WERI-Rb-1 (cell line): Measurements from ENCODE around the gene GRID2IP.
"Not testable (repeated sequence)": the region's sequence is repeated elsewhere in the genome, so short reads cannot be mapped to it uniquely, and the experiment has no call there.

Experiments
- DNase-seq: peaks from one replicate; pipeline ENCODE4 v3.0.0-alpha.2; 2020
- H3K27ac ChIP-seq: fragments of 250-450 bp; sonication (Bioruptor Pico); 2 replicates; pipeline ENCODE4 v1.5.1; 2020; ENCODE audit warnings: mild to moderate bottlenecking, moderate library complexity
- H3K27me3 ChIP-seq: fragments of 250-450 bp; sonication (Bioruptor Pico); 2 replicates; pipeline ENCODE4 v1.5.1; 2021; ENCODE audit warnings: mild to moderate bottlenecking, low read depth, moderate library complexity; ENCODE audit not compliant: insufficient read depth, severe bottlenecking
- H3K36me3 ChIP-seq: fragments of 250-450 bp; sonication (Bioruptor Pico); 2 replicates; pipeline ENCODE4 v1.5.1; 2020; ENCODE audit warnings: mild to moderate bottlenecking, moderate library complexity
- H3K4me3 ChIP-seq: 2 replicates; pipeline ENCODE4 v1.5.1; 2011; ENCODE audit warnings: low read depth, mild to moderate bottlenecking, control low read depth, low read length
- H3K9me3 ChIP-seq: fragments of 250-450 bp; sonication (Bioruptor Pico); 2 replicates; pipeline ENCODE4 v1.5.1; 2021; ENCODE audit warnings: mild to moderate bottlenecking, moderate library complexity; ENCODE audit not compliant: severe bottlenecking
- TF ChIP-seq, protein P1 (sequence below): IDR thresholded peaks from 2 replicates; pipeline ENCODE4 v1.5.1; 2011; ENCODE audit warnings: low read depth, mild to moderate bottlenecking, control low read depth, inconsistent platforms, low read length

GRID2IP gene

DNA sequence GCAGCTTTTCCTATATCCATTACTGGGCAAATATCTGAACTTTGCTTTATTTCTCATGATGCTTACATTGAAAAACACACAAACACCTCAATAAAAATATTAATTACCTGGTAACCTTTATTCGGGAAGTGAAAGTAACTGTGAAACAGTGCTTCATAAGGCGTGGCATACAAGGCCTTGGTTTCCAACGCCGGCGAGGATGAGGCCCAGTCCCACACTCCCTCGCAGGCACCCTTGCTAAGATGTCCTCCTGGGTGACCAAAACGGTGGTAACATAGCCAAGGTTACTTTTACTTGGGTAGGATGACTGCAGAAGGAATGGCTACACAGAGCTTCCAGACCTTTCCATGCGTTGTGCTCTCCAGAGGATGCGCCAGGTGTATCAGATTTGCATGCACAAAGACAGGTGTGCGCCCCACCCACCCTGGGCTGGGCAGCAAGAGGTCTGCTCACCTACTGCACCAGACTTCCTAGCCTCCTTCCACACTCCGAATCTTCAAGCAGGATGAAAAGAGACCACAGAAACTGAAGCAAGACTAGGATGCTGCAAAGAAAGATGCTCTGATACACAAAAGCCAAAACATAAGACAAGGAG lies 90.2 kb downstream of the GRID2IP start:
- H3K36me3 ChIP-seq = peaks cover 48% of the 10 kb centered on the region

DNA sequence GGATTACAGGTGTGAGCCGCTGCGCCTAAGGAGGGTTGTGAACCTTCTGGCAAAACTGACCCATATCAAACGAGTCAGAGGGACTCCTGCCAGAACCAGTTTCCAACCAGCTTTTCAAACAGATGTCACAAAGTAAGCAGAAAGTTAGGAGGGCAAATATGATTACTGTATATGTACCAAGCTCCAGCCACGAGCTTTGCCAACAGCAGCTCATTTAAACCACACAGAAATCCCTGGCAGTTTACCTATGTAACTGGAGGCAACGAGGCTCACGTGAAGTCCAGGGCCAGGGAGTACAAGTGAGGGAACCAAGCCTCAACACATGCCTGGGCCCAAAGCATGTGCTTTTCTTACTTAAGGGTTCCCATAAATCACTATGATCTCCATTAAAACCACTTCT lies 91.0 kb downstream of the GRID2IP start:
- Histone ChIP-seq H3K36me3 (peaks cover 41% of the 10 kb centered on the region), H3K27me3 (no peaks in the 10 kb centered on the region), H3K4me3 (no peak overlapping the region), H3K9me3 (no peaks in the 10 kb centered on the region), H3K27ac (no peak overlapping the region)
- TF ChIP-seq, protein P1, sequence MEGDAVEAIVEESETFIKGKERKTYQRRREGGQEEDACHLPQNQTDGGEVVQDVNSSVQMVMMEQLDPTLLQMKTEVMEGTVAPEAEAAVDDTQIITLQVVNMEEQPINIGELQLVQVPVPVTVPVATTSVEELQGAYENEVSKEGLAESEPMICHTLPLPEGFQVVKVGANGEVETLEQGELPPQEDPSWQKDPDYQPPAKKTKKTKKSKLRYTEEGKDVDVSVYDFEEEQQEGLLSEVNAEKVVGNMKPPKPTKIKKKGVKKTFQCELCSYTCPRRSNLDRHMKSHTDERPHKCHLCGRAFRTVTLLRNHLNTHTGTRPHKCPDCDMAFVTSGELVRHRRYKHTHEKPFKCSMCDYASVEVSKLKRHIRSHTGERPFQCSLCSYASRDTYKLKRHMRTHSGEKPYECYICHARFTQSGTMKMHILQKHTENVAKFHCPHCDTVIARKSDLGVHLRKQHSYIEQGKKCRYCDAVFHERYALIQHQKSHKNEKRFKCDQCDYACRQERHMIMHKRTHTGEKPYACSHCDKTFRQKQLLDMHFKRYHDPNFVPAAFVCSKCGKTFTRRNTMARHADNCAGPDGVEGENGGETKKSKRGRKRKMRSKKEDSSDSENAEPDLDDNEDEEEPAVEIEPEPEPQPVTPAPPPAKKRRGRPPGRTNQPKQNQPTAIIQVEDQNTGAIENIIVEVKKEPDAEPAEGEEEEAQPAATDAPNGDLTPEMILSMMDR = no peak
- DNase-seq = no peak

More for the DNA sequence above, 90.2 kb downstream of the GRID2IP start:
- TF ChIP-seq, protein P1 = no peak
- Histone ChIP-seq H3K27me3 (no peaks in the 10 kb centered on the region), H3K27ac (no peak overlapping the region), H3K9me3 (no peaks in the 10 kb centered on the region), H3K4me3 (no peak overlapping the region)
- DNase-seq = no peak

GRCh38 chr7:6458676-6459075 lies 92.6 kb downstream of the GRID2IP start:
- not testable (repeated sequence) for H3K27ac ChIP-seq, H3K27me3 ChIP-seq

GRCh38 chr7:6453734-6454133 lies 97.5 kb downstream of the GRID2IP start:
- Histone ChIP-seq H3K36me3 (no peaks in the 10 kb centered on the region), H3K9me3 (no peaks in the 10 kb centered on the region), H3K4me3 (no peak overlapping the region), H3K27me3 (no peaks in the 10 kb centered on the region), H3K27ac (no peak overlapping the region)
- TF ChIP-seq, protein P1 = no peak
- DNase-seq = no peak

More at GRCh38 chr7:6458676-6459075, 92.6 kb downstream of the GRID2IP start:
- H3K4me3 ChIP-seq, H3K9me3 ChIP-seq, DNase-seq: not testable (repeated sequence)
- H3K36me3 ChIP-seq = peaks cover 34% of the 10 kb centered on the region

GRCh38 chr7:6451224-6451705 lies 100.0 kb downstream of the GRID2IP start:
- no peak overlapping the region for H3K4me3 ChIP-seq
- no peak for DNase-seq
- peaks cover 4% of the 10 kb centered on the region; the same call in 1 of the 2 replicates for H3K36me3 ChIP-seq
- TF ChIP-seq, protein P1 = no peak
- no peak overlapping the region for H3K27ac ChIP-seq
- no peaks in the 10 kb centered on the region for H3K27me3 ChIP-seq
- no peaks in the 10 kb centered on the region for H3K9me3 ChIP-seq

DNA sequence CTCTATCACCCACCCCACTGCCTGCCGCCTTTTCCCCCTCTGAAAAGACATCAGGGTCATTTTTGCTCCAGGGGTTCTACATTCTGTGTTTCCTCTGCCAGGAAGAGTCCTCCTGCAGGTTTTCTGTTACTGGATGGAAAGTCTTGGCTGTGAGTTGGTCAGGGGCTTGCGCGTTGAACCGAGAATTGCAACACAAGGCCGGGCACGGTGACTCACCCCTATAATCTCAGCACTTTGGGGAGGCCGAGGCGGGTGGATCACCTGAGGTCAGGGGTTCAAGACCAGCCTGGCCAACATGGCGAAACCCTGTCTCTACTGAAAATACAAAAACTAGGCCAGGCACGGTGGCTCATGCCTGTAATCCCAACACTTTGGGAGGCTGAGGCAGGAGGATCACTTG lies 100.7 kb downstream of the GRID2IP start:
- not testable (repeated sequence) for H3K27ac ChIP-seq, H3K9me3 ChIP-seq, H3K36me3 ChIP-seq, H3K4me3 ChIP-seq, DNase-seq, H3K27me3 ChIP-seq

- H3K27me3 ChIP-seq, DNase-seq, H3K27ac ChIP-seq, H3K9me3 ChIP-seq, H3K4me3 ChIP-seq: not testable (repeated sequence)
- peaks cover 15% of the 10 kb centered on the region for H3K36me3 ChIP-seq
Observed at GRCh38 chr7:6449884-6450283, 101.4 kb downstream of the GRID2IP start.
